D721Med (cell line): ENCODE measurements around the gene NLK.
A peak's percentile ranks its signal among the peaks of the same experiment; 100 is the strongest.
"Not testable (repeated sequence)": the region's sequence is repeated elsewhere in the genome, so short reads cannot be mapped to it uniquely, and the experiment has no call there.

Experiments used
- DNase-seq: peaks from one replicate; pipeline ENCODE4 v3.0.0; 2011; ENCODE audit warnings: low spot score; ENCODE audit not compliant: insufficient read length
- FAIRE-seq: peaks from 2 replicates; lab custom pipeline; 2011; peaks lifted over from hg19 to GRCh38; lab: Jason Lieb, UNC
- CTCF ChIP-seq: IDR thresholded peaks from 2 replicates; pipeline ENCODE4 v1.5.1; 2012; ENCODE audit warnings: mild to moderate bottlenecking, control low read depth; ENCODE audit not compliant: insufficient read depth; ENCODE audit errors: missing control alignments

Gene NLK

GRCh38 chr17:28144019-28144418 lies 101.5 kb downstream of the NLK start:
- DNase-seq = no peak
- no peak for TF ChIP-seq CTCF
- peak; percentile 38 for FAIRE-seq

- no peak for TF ChIP-seq CTCF
- FAIRE-seq (no peak), DNase-seq (no peak)
These were observed 102.9 kb downstream of the NLK start for GRCh38 chr17:28145348-28145747.

GRCh38 chr17:28147017-28147416 lies 104.5 kb downstream of the NLK start:
- no peak for TF ChIP-seq CTCF
- DNase-seq (no peak), FAIRE-seq (peak; percentile 63)

DNA sequence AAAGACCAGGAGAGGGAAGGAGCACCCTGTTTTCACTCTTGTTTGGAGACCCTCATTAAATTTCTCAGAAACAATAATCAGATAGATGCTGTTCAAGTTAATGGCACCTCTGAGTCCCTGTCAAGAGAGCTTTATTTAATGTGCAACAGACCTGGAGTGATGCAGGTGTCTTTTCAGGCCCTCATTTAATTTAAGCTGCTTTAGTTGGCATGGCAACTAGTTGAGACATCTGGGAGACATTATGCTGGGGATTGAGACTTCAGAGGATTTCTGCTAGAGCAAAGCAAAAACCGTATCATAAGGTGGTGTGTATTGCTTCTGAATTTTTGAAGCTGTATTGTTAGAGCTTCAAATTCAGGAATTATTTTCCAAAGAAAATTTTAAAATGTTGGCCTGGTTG lies 108.5 kb downstream of the NLK start:
- FAIRE-seq (peak; percentile 85), DNase-seq (no peak)
- TF ChIP-seq CTCF = no peak

DNA sequence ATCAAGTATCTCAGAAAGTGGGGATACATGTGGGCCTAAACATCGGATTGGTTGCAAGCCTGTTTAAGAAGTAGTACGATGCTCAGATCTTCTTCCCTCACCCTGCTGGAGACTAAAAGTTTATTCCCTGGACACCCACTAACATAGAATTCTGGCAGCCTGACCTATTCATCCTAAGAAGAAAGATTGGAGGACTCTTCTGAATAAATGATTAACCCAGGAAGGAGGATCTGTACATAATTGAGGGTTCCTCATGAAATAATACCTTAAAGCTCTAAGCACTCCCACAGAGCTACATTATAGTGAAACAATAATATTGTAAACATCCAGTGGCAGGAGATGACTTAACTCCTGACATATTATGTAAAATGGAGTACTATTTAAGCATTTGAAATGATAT lies 111.7 kb downstream of the NLK start:
- no peak for TF ChIP-seq CTCF
- no peak for DNase-seq
- FAIRE-seq = no peak

DNA sequence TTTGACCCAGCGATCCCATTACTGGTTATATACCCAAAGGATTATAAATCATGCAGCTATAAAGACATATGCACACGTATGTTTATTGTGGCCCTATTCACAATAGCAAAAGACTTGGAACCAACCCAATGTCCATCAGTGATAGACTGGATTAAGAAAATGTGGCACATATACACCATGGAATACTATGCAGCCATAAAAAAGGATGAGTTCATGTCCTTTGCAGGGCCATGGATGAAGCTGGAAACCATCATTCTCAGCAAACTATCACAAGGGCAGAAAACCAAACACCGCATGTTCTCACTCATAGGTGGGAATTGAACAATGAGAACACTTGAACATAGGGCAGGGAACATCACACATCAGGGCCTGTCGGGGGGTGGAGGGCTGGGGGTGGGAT lies 112.9 kb downstream of the NLK start:
- not testable (repeated sequence) for FAIRE-seq, DNase-seq

DNA sequence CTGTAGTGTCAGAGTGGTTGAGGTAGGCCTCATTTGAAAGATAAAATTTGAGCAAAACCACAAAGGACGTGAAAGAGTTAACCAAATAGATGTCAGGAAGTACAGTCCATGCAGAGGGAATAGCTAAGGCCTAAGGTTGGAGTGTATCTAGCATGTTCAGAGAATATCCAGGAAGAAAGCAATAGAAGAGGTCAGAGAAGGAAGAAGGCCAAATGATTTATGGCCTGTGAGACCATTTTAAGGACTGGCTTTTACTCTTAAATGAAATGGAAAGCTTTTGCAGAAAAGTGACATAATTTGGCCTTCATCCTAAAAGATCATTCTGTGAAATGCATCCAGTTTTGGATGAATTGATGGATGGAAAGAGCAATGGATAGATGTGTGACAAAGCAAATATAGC lies 116.5 kb downstream of the NLK start:
- FAIRE-seq (no peak), DNase-seq (no peak)
- no peak for TF ChIP-seq CTCF

- DNase-seq (no peak), FAIRE-seq (no peak)
- no peak for TF ChIP-seq CTCF
These were observed 117.4 kb downstream of the NLK start for GRCh38 chr17:28159924-28160323.
